GM19467 (cell line): ENCODE measurements around the gene SZT2.
"Not testable (repeated sequence)": the region's sequence is repeated elsewhere in the genome, so short reads cannot be mapped to it uniquely, and the experiment has no call there.

Experiments
- ATAC-seq: cut with Tn5 transposase; IDR thresholded peaks from one replicate; pipeline ENCODE4 v1.9.1; 2021; ENCODE audit warnings: mild to moderate bottlenecking, moderate library complexity; ENCODE audit not compliant: unreplicated experiment

The SZT2 gene

GRCh38 chr1:43451701-43452532, 62.2 kb downstream of the SZT2 start:
- ATAC-seq: no peak

GRCh38 chr1:43452789-43453441, 63.2 kb downstream of the SZT2 start:
- ATAC-seq: no peak

GRCh38 chr1:43453442-43454269, 64.0 kb downstream of the SZT2 start, which contains the start of gene HYI:
TSS of gene HYI (minus strand) at chr1:43453931. CDS start at chr1:43453793, 138 bp downstream.
- no peak for ATAC-seq

GRCh38 chr1:43454270-43455011, 64.7 kb downstream of the SZT2 start:
- ATAC-seq: peak; percentile 68

- no peak for ATAC-seq
These were observed 65.7 kb downstream of the SZT2 start for GRCh38 chr1:43455213-43455889.

- not testable (repeated sequence) for ATAC-seq
These were observed 68.7 kb downstream of the SZT2 start for GRCh38 chr1:43458379-43458778.

GRCh38 chr1:43460988-43461693, 71.4 kb downstream of the SZT2 start:
- ATAC-seq: no peak

- no peak for ATAC-seq
These were observed 73.8 kb downstream of the SZT2 start for GRCh38 chr1:43463479-43463878.

GRCh38 chr1:43464681-43465504, 75.2 kb downstream of the SZT2 start:
- no peak for ATAC-seq

- no peak for ATAC-seq
These were observed 75.9 kb downstream of the SZT2 start for GRCh38 chr1:43465505-43466067.

- ATAC-seq: no peak
These were observed 76.7 kb downstream of the SZT2 start for GRCh38 chr1:43466403-43466802.

- no peak for ATAC-seq
These were observed 78.7 kb downstream of the SZT2 start for GRCh38 chr1:43468414-43468813.

- no peak for ATAC-seq
These were observed 80.2 kb downstream of the SZT2 start for GRCh38 chr1:43469932-43470331.

GRCh38 chr1:43472087-43472462, 82.4 kb downstream of the SZT2 start:
- no peak for ATAC-seq

GRCh38 chr1:43472463-43473151, 82.9 kb downstream of the SZT2 start:
- ATAC-seq: not testable (repeated sequence)

GRCh38 chr1:43473463-43473862, 83.8 kb downstream of the SZT2 start:
- ATAC-seq: no peak

- not testable (repeated sequence) for ATAC-seq
These were observed 86.1 kb downstream of the SZT2 start for GRCh38 chr1:43475611-43476401.
